ENCODE results near the gene SARS2. TPM values are rescaled to one million over a fixed set of nuclear protein-coding genes. Genes with fewer than 3 reads are reported as not detected.

Gene SARS2
- total RNA-seq, 1 donor from 2014 or later: 40.5 TPM

DNA sequence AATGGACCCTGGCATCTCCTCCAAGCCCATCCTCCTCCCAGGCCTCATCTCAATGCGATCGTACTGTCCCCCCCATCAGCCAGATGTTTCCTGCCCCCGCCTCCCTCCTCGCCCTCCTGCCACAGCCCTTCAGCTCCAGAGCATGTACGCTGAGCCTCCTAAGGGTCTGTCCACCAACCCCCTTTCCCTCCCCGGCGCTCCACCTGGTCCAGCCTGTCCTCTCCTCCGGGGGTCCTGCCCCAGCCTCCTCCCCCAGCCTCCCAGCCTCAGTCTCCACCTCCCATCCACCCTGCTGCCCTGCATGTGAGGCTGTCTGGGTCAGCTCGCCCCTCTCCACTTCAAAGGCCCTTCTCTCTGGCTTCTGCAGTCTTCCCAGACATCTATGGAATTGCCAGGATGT is 35.6 kb downstream of the SARS2 start:
- DNase-seq (ENCODE audit: low read depth): no peak
- Histone ChIP-seq H3K27me3 (ENCODE audit: control insufficient read depth, insufficient read depth, low read length) (no peaks in the 10 kb centered on the region), H3K4me3 (ENCODE audit: low read depth, low read length) (no peak overlapping the region), H3K36me3 (ENCODE audit: control insufficient read depth, insufficient read depth, low read length) (no peaks in the 10 kb centered on the region)
- TF ChIP-seq, protein P1, sequence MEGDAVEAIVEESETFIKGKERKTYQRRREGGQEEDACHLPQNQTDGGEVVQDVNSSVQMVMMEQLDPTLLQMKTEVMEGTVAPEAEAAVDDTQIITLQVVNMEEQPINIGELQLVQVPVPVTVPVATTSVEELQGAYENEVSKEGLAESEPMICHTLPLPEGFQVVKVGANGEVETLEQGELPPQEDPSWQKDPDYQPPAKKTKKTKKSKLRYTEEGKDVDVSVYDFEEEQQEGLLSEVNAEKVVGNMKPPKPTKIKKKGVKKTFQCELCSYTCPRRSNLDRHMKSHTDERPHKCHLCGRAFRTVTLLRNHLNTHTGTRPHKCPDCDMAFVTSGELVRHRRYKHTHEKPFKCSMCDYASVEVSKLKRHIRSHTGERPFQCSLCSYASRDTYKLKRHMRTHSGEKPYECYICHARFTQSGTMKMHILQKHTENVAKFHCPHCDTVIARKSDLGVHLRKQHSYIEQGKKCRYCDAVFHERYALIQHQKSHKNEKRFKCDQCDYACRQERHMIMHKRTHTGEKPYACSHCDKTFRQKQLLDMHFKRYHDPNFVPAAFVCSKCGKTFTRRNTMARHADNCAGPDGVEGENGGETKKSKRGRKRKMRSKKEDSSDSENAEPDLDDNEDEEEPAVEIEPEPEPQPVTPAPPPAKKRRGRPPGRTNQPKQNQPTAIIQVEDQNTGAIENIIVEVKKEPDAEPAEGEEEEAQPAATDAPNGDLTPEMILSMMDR (IDR thresholded peaks at IDR 0.05; ENCODE audit: insufficient read depth, low read length, poor library complexity, severe bottlenecking): no peak

- H3K27me3 ChIP-seq (ENCODE audit: control insufficient read depth, insufficient read depth, low read length): no peaks in the 10 kb centered on the region
- no peaks in the 10 kb centered on the region for H3K36me3 ChIP-seq (ENCODE audit: control insufficient read depth, insufficient read depth, low read length)
- no peak for DNase-seq (ENCODE audit: low read depth)
- no peak overlapping the region for H3K4me3 ChIP-seq (ENCODE audit: low read depth, low read length)
- TF ChIP-seq, protein P1 (IDR thresholded peaks at IDR 0.05; ENCODE audit: insufficient read depth, low read length, poor library complexity, severe bottlenecking): no peak
Measured at GRCh38 chr19:38893341-38893771, 37.2 kb downstream of the SARS2 start.

GRCh38 chr19:38892841-38893240 is 37.7 kb downstream of the SARS2 start:
- Histone ChIP-seq H3K4me3 (ENCODE audit: low read depth, low read length) (no peak overlapping the region), H3K27me3 (ENCODE audit: control insufficient read depth, insufficient read depth, low read length) (no peaks in the 10 kb centered on the region), H3K36me3 (ENCODE audit: control insufficient read depth, insufficient read depth, low read length) (peaks cover 1% of the 10 kb centered on the region)
- no peak for DNase-seq (ENCODE audit: low read depth)
- TF ChIP-seq, protein P1 (IDR thresholded peaks at IDR 0.05; ENCODE audit: insufficient read depth, low read length, poor library complexity, severe bottlenecking): no peak

DNA sequence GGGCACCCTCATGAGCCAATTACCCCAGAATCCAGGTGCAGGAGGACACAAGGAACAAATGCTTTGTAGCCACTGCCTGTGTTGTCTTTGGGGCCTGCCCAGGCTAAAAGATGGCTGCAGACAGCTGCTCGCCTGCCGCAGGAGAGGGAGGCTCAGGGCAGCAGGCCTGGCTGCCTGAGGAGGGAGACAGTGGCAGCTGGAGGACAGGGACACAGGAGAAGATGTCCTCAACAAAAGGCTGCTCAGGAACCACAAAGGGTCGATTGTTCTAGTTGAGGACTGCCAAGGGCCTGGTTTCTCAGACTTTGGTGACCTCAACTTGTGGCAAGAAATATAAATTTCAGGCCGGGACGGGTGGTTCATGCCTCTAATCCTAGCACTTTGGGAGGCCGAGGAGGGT is 38.8 kb downstream of the SARS2 start:
- DNase-seq (ENCODE audit: low read depth): no peak
- TF ChIP-seq, protein P1 (IDR thresholded peaks at IDR 0.05; ENCODE audit: insufficient read depth, low read length, poor library complexity, severe bottlenecking): no peak
- Histone ChIP-seq H3K27me3 (ENCODE audit: control insufficient read depth, insufficient read depth, low read length) (no peaks in the 10 kb centered on the region), H3K4me3 (ENCODE audit: low read depth, low read length) (no peak overlapping the region), H3K36me3 (ENCODE audit: control insufficient read depth, insufficient read depth, low read length) (peaks cover 1% of the 10 kb centered on the region)

DNA sequence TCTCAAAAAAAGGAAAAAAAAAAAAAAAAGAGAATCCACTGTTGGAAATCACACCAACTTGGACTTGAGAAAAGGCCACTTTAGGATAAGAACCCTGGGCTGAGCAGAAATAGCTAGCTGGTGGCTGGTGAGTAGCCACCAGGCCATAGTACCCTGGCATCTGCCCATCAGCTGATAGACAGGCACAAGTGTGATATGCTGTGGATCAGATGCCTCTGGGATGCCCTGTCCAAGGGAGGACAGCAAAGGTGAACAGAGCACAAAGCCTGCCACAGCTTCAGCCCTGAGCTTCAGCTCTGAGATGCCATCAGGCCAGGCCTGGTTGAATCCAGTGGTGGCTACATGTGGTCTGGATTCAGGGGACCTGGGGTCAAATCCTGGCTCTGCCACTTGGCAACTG is 39.9 kb downstream of the SARS2 start:
- peaks cover 1% of the 10 kb centered on the region for H3K36me3 ChIP-seq (ENCODE audit: control insufficient read depth, insufficient read depth, low read length)
- H3K4me3 ChIP-seq (ENCODE audit: low read depth, low read length): no peak overlapping the region
- H3K27me3 ChIP-seq (ENCODE audit: control insufficient read depth, insufficient read depth, low read length): no peaks in the 10 kb centered on the region
- TF ChIP-seq, protein P1 (IDR thresholded peaks at IDR 0.05; ENCODE audit: insufficient read depth, low read length, poor library complexity, severe bottlenecking): no peak
- DNase-seq (ENCODE audit: low read depth): no peak

DNA sequence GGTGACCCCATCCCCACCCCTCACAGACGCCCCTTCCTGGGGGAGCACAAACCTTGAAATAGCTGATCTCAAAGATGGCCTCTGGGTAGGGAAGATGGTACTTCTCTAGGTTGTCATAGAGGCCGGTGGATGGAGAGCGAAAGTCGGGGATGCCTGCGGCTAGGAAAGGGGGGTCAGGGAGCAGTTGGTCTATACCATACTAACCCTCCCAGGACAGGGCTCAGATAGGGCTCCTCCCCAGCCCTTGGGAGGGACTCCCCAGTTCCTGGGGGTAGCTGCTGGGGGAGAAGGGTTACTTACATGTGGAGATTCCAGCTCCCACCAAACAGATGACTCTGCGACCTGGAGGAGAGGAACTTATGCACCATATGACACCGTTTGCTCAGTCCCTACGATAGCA is 40.8 kb downstream of the SARS2 start:
- H3K27me3 ChIP-seq (ENCODE audit: control insufficient read depth, insufficient read depth, low read length): no peaks in the 10 kb centered on the region
- H3K36me3 ChIP-seq (ENCODE audit: control insufficient read depth, insufficient read depth, low read length): peaks cover 1% of the 10 kb centered on the region
- DNase-seq (ENCODE audit: low read depth): no peak
- TF ChIP-seq, protein P1 (IDR thresholded peaks at IDR 0.05; ENCODE audit: insufficient read depth, low read length, poor library complexity, severe bottlenecking): no peak
- no peak overlapping the region for H3K4me3 ChIP-seq (ENCODE audit: low read depth, low read length)
